ENCODE measurements around the gene NEMF.
A peak's percentile ranks its signal among the peaks of the same experiment; 100 is the strongest.
"Not testable (repeated sequence)": the region's sequence is repeated elsewhere in the genome, so short reads cannot be mapped to it uniquely, and the experiment has no call there.

Gene NEMF

DNA sequence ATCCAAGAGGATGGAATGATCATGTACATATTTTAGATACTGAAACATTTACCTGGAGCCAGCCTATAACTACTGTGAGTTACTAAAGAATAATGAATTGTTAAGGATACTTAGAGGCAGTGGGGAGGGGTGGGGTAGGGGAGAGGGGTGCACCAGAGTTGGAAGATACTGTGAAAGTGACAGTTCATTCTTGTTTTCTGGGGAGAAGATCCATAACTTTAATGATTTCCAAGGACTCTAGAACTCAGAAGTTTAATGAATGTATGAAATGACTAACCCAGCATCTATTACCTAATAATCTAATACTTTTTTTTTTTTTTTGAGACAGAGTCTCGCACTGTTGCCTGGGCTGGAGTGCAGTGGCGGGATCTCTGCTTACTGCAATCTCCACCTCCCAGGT is 74.2 kb downstream of the NEMF start:
- H3K27me3 ChIP-seq (replicated peaks) = no peaks in the 10 kb centered on the region
- in situ Hi-C loops (cut with HindIII; ENCODE audit: low pct_ligation_motif_present, low sequenced_read_pairs) = no loop called here
- TF ChIP-seq, protein P1, sequence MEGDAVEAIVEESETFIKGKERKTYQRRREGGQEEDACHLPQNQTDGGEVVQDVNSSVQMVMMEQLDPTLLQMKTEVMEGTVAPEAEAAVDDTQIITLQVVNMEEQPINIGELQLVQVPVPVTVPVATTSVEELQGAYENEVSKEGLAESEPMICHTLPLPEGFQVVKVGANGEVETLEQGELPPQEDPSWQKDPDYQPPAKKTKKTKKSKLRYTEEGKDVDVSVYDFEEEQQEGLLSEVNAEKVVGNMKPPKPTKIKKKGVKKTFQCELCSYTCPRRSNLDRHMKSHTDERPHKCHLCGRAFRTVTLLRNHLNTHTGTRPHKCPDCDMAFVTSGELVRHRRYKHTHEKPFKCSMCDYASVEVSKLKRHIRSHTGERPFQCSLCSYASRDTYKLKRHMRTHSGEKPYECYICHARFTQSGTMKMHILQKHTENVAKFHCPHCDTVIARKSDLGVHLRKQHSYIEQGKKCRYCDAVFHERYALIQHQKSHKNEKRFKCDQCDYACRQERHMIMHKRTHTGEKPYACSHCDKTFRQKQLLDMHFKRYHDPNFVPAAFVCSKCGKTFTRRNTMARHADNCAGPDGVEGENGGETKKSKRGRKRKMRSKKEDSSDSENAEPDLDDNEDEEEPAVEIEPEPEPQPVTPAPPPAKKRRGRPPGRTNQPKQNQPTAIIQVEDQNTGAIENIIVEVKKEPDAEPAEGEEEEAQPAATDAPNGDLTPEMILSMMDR (IDR thresholded peaks at IDR 0.05; ENCODE audit: low read depth, low read length, missing control alignments) = no peak
- H3K36me3 ChIP-seq (replicated peaks) = peaks cover 65% of the 10 kb centered on the region
- no peak overlapping the region for H3K4me3 ChIP-seq (ENCODE audit: low read depth, low read length)
- DNase-seq = no peak
- H3K27ac ChIP-seq = no peak overlapping the region

DNA sequence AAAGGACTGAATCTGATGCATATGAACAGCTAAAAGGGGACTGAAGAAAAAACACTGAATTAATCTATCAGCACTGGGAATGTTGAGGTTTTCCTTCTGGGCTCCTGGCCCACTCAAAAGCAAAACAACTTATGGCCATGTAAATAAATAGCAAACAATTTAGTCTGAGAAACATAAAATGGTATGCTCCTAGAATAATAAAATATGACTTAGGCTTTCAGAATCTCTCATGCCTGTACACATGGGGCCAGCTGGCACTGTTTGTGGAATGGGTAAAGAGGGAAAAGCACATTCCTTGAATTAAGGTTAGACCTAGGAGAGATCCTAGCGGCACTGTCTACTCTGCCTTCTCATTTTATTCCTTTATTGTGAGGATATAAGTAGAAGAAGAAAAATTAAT is 78.5 kb downstream of the NEMF start:
- no peak for DNase-seq

DNA sequence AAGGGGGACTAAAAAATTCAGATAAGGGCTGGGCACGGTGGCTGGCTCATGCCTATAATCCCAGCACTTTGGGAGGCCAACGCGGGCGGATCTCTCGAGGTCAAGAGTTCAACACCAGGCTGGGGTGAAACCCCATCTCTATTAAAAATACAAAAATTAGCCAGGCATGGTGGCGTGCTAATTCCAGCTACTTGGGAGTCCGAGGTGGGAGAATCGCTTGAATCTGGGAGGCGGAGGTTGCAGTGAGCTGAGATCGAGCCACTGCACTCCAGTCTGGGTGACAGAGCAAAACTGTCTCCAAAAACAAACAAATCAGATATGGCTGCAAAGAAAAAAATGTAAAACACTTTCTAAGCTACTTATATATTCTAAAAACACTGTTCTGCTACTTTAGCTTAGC is 80.9 kb downstream of the NEMF start:
- H3K27me3 ChIP-seq (replicated peaks); H3K27ac ChIP-seq; H3K4me3 ChIP-seq (ENCODE audit: low read depth, low read length); in situ Hi-C loops (cut with HindIII; ENCODE audit: low pct_ligation_motif_present, low sequenced_read_pairs); DNase-seq: not testable (repeated sequence)
- H3K36me3 ChIP-seq (replicated peaks) = peaks cover 21% of the 10 kb centered on the region

More for the DNA sequence above, 78.5 kb downstream of the NEMF start:
- Histone ChIP-seq H3K36me3 (replicated peaks) (peaks cover 39% of the 10 kb centered on the region), H3K27me3 (replicated peaks) (no peaks in the 10 kb centered on the region), H3K27ac (no peak overlapping the region), H3K4me3 (ENCODE audit: low read depth, low read length) (no peak overlapping the region)
- in situ Hi-C loops (cut with HindIII; ENCODE audit: low pct_ligation_motif_present, low sequenced_read_pairs) = no loop called here
- TF ChIP-seq, protein P1 (IDR thresholded peaks at IDR 0.05; ENCODE audit: low read depth, low read length, missing control alignments) = no peak

DNA sequence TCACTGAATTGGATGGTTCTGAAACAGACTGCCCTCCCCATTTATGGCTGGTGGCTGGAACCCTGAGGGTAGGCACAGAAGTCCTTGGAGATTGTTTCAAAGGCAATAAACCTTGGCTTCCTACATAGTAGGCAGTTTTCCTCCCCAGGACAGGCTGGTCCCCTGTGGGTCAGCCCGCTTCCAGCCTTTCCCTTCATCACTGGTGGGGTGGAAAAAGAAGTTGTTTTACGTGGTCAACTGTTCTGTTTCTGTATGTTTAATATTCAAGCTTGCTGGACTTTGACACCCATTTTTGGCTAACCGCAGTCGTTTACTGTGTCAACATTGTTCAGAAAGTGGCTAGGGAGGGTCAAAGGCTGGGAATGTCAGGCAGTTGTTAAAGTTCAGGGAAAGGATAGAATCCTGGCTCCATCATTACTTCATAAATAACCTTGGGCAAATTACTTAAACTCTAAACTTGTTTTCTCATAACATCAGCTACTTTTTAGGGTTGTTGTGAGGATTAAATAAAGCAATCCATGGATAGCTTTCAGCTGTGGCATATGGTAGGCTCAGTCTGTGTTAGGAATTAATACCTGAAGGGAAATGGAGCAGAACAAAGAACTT is 82.3 kb downstream of the NEMF start:
- H3K36me3 ChIP-seq (replicated peaks) = peaks cover 14% of the 10 kb centered on the region
- TF ChIP-seq, protein P1 (IDR thresholded peaks at IDR 0.05; ENCODE audit: low read depth, low read length, missing control alignments) = no peak
- peak overlapping the region; percentile 12 for H3K4me3 ChIP-seq (ENCODE audit: low read depth, low read length)
- in situ Hi-C loops (cut with HindIII; ENCODE audit: low pct_ligation_motif_present, low sequenced_read_pairs) = no loop called here
- DNase-seq = peak; percentile 60
- H3K27ac ChIP-seq = no peak overlapping the region
- H3K27me3 ChIP-seq (replicated peaks) = no peaks in the 10 kb centered on the region

DNA sequence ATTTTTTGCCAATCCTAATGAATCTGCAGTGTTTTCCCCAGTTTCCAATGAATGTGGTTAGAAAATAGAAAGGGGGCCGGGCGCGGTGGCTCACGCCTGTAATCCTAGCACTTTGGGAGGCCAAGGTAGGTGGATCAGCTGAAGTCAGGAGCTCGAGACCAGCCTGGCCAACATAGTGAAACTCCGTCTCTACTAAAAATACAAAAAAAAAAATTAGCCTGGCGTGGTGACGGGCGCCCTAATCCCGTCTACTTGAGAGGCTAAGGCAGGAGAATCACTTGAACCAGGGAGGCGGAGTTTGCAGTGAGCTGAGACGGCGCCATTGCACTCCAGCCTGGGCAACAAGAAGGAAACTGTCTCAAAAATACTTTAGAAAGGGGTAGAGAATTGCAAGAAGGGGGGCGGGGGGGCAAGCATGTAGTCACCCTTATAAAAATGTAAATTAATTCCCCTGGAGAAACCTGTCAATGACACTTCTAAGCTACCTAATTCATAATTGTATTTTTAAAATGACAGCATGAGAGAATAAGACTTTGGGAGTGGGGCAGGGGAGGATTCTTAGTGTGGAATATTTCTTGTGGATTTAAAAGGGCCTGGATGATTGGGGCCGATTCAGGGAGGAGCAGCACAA is 82.9 kb downstream of the NEMF start:
- peak overlapping the region; percentile 95 for H3K27ac ChIP-seq
- TF ChIP-seq, protein P1 (IDR thresholded peaks at IDR 0.05; ENCODE audit: low read depth, low read length, missing control alignments) = no peak
- DNase-seq = no peak
- in situ Hi-C loops (cut with HindIII; ENCODE audit: low pct_ligation_motif_present, low sequenced_read_pairs) = no loop called here
- H3K36me3 ChIP-seq (replicated peaks) = peaks cover 8% of the 10 kb centered on the region
- no peaks in the 10 kb centered on the region for H3K27me3 ChIP-seq (replicated peaks)
- peak overlapping the region; percentile 96 for H3K4me3 ChIP-seq (ENCODE audit: low read depth, low read length)

DNA sequence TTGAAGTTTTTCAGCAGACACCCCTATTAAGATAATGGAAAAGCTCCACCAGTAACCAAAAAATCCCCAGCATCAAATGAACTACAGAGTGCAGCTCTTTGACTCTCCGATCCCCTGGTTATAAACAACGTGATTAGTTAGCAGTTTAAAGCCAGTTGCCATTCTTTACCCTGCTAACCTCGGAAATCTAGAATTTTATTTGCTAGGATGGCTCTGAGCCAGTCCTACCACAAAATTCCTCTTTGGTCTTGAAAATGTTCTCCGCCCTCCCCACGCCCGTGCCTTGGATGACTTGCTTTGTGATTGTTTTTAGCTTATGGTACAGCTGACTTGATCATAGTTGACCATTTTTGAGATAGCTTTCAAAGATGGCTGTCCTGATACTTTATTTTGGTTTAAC is 83.4 kb downstream of the NEMF start:
- Histone ChIP-seq H3K36me3 (replicated peaks) (peaks cover 4% of the 10 kb centered on the region), H3K27me3 (replicated peaks) (no peaks in the 10 kb centered on the region), H3K4me3 (ENCODE audit: low read depth, low read length) (peak overlapping the region; percentile 96), H3K27ac (peak overlapping the region; percentile 95)
- peak; percentile 56 for DNase-seq
- in situ Hi-C loops (cut with HindIII; ENCODE audit: low pct_ligation_motif_present, low sequenced_read_pairs) = no loop called here
- TF ChIP-seq, protein P1 (IDR thresholded peaks at IDR 0.05; ENCODE audit: low read depth, low read length, missing control alignments) = no peak
